Measurements from ENCODE around the gene GRM4.

GRM4 gene

DNA sequence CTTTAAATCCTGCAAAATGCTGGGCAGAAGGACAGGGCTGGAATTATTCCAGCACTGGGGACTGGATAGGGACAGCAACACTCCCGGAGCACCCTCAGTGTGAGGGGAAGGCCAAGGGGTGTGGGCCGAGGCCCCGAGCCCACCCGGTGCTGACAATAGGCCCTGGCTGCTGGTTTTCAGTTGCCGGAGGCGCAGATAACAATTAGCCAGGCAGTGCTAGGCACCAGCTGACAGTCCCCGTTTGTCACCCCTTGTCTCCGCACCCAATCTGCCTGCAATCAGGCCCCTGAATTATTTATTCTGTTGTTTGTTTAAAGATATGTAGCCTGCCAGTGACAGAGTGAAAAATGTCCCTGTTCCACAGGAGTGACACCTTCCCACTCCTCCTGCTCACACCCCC is 120.0 kb downstream of the GRM4 start:
- Histone ChIP-seq H3K27me3 (ENCODE audit: insufficient read depth, low read depth) (peaks cover 84% of the 10 kb centered on the region), H4K20me1 (ENCODE audit: insufficient read depth) (no peaks in the 10 kb centered on the region), H3K4me1 (ENCODE audit: low read depth, poor library complexity, severe bottlenecking) (no peaks in the 10 kb centered on the region), H3K4me2 (no peak overlapping the region), H3K79me2 (ENCODE audit: insufficient read depth, low read depth) (no peaks in the 10 kb centered on the region), H3K27ac (no peak overlapping the region), H3K4me3 (IDR thresholded peaks at IDR 0.05; ENCODE audit: insufficient read depth, low read depth, low read length) (no peak overlapping the region), H3K36me3 (ENCODE audit: insufficient read depth) (no peaks in the 10 kb centered on the region), H3K9ac (no peak overlapping the region), H2AFZ (ENCODE audit: low read depth) (no peak overlapping the region)
- TF ChIP-seq, protein P1, sequence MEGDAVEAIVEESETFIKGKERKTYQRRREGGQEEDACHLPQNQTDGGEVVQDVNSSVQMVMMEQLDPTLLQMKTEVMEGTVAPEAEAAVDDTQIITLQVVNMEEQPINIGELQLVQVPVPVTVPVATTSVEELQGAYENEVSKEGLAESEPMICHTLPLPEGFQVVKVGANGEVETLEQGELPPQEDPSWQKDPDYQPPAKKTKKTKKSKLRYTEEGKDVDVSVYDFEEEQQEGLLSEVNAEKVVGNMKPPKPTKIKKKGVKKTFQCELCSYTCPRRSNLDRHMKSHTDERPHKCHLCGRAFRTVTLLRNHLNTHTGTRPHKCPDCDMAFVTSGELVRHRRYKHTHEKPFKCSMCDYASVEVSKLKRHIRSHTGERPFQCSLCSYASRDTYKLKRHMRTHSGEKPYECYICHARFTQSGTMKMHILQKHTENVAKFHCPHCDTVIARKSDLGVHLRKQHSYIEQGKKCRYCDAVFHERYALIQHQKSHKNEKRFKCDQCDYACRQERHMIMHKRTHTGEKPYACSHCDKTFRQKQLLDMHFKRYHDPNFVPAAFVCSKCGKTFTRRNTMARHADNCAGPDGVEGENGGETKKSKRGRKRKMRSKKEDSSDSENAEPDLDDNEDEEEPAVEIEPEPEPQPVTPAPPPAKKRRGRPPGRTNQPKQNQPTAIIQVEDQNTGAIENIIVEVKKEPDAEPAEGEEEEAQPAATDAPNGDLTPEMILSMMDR (conservative IDR thresholded peaks at IDR 0.05; ENCODE audit: low read depth, low read length) = no peak

DNA sequence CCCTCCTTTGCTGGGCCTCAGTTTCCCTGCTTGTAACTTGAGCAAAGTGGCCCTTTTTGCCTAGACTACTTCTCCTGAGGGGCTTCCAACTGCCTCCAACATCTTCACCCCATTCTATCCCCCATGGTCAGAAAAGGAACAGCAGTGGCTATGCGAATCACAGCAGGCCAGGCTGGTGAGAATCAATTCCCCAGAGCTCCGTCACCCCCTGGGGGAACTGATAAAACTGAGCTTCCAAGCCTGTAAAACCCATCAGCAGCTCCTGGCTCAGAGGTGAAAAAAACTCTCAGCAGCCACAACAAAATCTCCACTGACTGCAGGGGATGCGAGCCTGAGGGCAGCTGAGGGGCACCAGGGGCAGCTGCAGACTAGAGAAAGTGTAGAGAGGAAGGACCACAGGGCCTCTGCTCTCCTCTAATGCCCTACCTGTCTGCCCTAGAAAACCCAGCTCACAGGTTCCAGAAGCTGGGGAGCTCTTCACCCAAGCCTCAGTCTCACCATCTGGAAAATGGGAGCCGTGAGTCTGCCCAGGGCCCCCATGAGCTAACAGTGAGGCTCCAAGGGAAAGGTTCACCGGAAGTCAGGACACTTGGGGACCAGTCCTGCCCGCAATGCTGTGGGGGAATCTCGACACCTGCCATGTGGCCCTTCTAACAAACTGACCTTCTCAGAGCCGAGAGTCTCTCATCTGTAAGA is 120.6 kb downstream of the GRM4 start:
- Histone ChIP-seq H3K9ac (no peak overlapping the region), H3K4me2 (no peak overlapping the region), H3K27me3 (ENCODE audit: insufficient read depth, low read depth) (peaks cover 82% of the 10 kb centered on the region), H3K79me2 (ENCODE audit: insufficient read depth, low read depth) (no peaks in the 10 kb centered on the region), H3K36me3 (ENCODE audit: insufficient read depth) (no peaks in the 10 kb centered on the region), H2AFZ (ENCODE audit: low read depth) (no peak overlapping the region), H3K4me3 (IDR thresholded peaks at IDR 0.05; ENCODE audit: insufficient read depth, low read depth, low read length) (no peak overlapping the region), H3K27ac (no peak overlapping the region), H4K20me1 (ENCODE audit: insufficient read depth) (no peaks in the 10 kb centered on the region), H3K4me1 (ENCODE audit: low read depth, poor library complexity, severe bottlenecking) (no peaks in the 10 kb centered on the region)
- TF ChIP-seq, protein P1 (conservative IDR thresholded peaks at IDR 0.05; ENCODE audit: low read depth, low read length) = no peak

DNA sequence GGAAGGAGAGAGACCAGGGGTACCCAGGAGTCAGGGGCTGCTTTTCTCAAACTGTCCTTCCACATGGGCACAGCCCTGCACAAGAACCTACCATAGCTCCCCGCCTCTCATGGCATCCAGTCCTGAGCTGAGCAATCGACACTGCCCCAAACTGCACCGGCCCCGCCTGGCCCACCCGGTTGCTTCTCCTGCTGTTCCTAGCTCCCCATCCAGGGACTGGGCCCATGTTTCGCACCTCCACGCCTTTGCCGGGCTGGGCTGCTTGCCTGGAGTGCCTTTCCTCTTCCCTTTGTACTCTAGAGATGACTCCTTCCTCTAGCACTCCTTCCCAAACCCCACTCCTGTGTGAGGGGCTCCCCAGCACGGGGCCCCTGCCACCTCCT is 123.0 kb downstream of the GRM4 start:
- Histone ChIP-seq H3K27ac (no peak overlapping the region), H3K36me3 (ENCODE audit: insufficient read depth) (no peaks in the 10 kb centered on the region), H3K27me3 (ENCODE audit: insufficient read depth, low read depth) (peaks cover 72% of the 10 kb centered on the region), H3K9ac (no peak overlapping the region), H3K79me2 (ENCODE audit: insufficient read depth, low read depth) (no peaks in the 10 kb centered on the region), H3K4me3 (IDR thresholded peaks at IDR 0.05; ENCODE audit: insufficient read depth, low read depth, low read length) (no peak overlapping the region), H4K20me1 (ENCODE audit: insufficient read depth) (no peaks in the 10 kb centered on the region), H2AFZ (ENCODE audit: low read depth) (no peak overlapping the region), H3K4me1 (ENCODE audit: low read depth, poor library complexity, severe bottlenecking) (no peaks in the 10 kb centered on the region), H3K4me2 (no peak overlapping the region)
- TF ChIP-seq, protein P1 (conservative IDR thresholded peaks at IDR 0.05; ENCODE audit: low read depth, low read length) = no peak

GRCh38 chr6:34022250-34022872 is 123.5 kb downstream of the GRM4 start:
- H3K4me1 ChIP-seq (ENCODE audit: low read depth, poor library complexity, severe bottlenecking) = no peaks in the 10 kb centered on the region
- H3K9ac ChIP-seq = no peak overlapping the region
- H3K4me2 ChIP-seq = no peak overlapping the region
- TF ChIP-seq, protein P1 (conservative IDR thresholded peaks at IDR 0.05; ENCODE audit: low read depth, low read length) = no peak
- no peaks in the 10 kb centered on the region for H3K36me3 ChIP-seq (ENCODE audit: insufficient read depth)
- no peak overlapping the region for H3K4me3 ChIP-seq (IDR thresholded peaks at IDR 0.05; ENCODE audit: insufficient read depth, low read depth, low read length)
- H3K27me3 ChIP-seq (ENCODE audit: insufficient read depth, low read depth) = peaks cover 74% of the 10 kb centered on the region
- no peak overlapping the region for H3K27ac ChIP-seq
- H4K20me1 ChIP-seq (ENCODE audit: insufficient read depth) = no peaks in the 10 kb centered on the region
- no peaks in the 10 kb centered on the region for H3K79me2 ChIP-seq (ENCODE audit: insufficient read depth, low read depth)
- no peak overlapping the region for H2AFZ ChIP-seq (ENCODE audit: low read depth)
